GM21390 (cell line): ENCODE data around the gene ANO1.

Experiments used
- ATAC-seq: cut with Tn5 transposase; IDR thresholded peaks from one replicate; pipeline ENCODE4 v1.9.1; 2021; ENCODE audit not compliant: unreplicated experiment

The ANO1 gene

DNA sequence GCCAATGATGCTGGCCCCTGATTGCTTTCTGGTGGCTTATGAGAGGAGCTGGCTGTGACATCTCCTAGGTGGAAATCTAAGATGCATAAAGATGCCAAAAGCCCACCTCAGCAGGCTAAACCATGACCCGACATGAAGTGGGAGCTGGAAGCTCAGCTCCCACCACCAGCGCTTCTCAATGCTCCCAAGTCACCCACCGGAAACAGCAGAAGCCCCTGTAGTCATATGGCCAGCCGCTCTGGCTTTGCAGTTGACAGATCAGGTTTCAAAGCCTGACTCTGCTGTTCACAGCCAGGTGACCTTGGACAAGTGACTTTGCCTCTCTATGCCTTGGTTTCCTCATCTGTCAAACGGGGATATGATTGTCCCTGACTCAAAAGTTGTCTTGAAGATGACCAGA lies 29.1 kb upstream of the ANO1 start:
- ATAC-seq, result no peak

GRCh38 chr11:70050243-70050642 lies 27.9 kb upstream of the ANO1 start:
- no peak for ATAC-seq

DNA sequence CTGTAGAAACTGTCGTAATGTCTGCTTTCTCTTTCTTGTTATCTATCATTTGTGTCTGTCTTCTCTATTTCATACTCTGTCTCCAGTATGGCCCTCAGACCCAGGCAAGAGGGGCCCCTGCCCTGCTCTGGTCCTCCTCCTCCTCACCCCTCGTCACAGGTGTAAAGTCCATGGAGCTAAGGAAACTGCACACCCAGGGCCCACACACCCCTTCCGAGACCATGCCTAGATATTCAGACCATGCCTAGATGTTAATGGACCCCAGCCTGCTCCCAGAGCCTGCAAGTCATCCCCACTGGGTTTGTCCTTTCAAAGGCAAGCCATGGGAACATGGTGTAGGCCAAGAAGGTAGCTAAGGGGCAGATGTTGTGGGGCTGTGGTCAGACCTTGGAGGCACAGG lies 24.1 kb upstream of the ANO1 start:
- ATAC-seq, result no peak

DNA sequence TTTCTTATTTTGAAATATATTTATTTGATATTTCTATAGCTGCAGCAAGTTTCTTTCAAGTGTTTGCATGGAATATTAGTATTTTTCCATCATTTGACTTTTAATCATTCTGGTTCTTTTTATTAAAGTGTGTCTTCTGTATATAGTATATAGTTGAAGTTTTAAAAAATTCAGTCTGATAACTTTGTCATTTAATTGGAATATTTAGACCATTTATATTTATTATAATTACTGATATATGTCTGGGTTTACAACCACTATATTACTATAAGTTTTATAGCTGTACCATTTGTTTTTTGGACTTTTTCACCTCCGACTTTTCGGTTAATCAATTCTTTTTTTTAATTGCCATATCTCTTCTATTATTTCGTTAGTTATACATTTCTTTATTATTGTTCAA lies 22.7 kb upstream of the ANO1 start:
- no peak for ATAC-seq

GRCh38 chr11:70057080-70057479 lies 21.0 kb upstream of the ANO1 start:
- ATAC-seq, result no peak

- no peak for ATAC-seq
These were observed 18.1 kb upstream of the ANO1 start for GRCh38 chr11:70059971-70060370.

DNA sequence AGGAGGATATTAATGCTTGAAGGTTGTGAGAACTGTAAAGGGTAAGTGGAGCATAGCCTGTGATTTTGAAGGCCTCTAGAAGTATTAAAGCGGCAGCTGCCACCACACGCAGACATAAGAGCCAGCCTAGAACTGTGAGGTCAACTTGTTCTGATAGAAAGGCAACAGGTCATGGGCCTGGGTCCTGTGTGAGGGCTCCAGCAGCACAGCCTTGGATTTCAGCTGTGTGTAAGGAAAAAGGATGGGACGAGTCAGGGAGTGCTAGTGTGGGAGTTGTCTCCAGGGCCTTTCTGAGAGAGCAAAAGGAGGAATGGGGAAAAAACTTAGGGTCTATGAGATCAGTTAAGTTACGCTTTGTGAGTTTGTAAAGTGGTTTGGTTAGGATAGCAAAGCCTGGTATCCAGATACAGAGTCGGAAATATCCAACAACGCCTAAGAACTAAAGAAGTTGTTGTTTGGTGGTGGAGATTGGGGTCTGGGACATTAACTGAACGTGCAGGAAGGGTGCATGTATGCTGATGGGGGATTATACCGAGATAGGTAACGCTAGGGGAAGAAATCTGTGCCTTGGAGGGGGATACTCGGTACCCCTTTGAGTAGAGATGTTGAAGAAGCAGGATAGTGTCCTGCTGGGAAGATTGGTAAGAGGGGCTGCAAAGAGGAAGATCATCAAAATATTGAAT lies 17.4 kb upstream of the ANO1 start:
- ATAC-seq, result no peak

DNA sequence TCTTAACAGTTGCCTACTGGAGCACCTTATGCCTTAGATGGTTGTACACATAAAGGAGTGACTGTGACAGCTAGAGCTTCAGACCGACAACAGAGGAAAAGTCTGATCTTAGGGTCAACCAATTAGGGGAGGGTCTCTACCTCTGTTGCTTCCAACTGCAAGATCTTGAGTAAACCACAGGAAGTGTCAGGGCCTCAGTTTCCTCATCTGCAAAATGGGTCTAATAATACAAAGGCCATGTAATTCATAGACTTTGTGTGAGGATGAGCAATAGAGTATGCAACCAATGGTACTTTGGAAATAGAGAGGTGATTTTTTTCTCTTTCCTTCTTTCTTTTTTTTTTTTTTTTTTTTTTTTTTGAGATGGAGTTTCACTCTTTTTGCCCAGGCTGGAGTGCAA lies 16.4 kb upstream of the ANO1 start:
- no peak for ATAC-seq

DNA sequence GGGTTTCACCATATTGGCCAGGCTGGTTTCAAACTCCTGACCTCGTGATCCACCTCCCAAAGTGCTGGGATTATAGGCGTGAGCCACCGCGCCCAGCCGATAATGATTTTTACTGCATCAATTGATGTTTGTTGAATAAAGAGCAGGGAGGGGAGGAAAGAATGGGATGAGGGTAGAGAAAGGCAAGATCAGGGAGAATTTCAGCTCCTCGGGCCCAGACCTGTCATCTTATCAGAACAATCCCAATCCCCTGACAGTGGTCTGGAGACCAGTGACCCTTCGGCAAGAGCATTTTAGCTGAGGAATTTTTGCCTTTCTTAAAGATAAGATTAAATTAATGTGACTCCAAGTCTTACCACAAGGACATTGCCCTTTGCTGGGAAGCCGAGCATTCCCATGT lies 15.0 kb upstream of the ANO1 start:
- ATAC-seq, result no peak

DNA sequence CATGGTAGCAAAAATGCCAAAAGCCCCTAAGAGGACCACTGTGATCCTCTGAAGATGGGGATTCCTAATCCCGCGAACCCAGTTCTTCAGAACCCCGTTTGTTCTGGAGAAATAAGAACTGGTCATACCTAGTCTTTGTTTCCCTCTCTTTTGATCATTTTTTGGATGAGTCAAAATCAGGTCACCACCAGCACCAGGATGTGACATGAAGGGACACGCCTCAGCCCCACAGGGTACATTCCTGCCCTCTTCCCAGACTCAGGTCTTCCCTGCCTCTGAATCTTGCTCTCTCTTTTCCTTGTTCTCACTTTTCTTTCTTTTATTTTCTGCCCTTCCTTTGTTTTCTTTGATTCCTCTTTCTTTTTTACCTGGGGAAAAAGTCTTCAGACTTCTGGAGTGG lies 14.6 kb upstream of the ANO1 start:
- ATAC-seq, result no peak

- no peak for ATAC-seq
These were observed 13.9 kb upstream of the ANO1 start for GRCh38 chr11:70064008-70064725.

DNA sequence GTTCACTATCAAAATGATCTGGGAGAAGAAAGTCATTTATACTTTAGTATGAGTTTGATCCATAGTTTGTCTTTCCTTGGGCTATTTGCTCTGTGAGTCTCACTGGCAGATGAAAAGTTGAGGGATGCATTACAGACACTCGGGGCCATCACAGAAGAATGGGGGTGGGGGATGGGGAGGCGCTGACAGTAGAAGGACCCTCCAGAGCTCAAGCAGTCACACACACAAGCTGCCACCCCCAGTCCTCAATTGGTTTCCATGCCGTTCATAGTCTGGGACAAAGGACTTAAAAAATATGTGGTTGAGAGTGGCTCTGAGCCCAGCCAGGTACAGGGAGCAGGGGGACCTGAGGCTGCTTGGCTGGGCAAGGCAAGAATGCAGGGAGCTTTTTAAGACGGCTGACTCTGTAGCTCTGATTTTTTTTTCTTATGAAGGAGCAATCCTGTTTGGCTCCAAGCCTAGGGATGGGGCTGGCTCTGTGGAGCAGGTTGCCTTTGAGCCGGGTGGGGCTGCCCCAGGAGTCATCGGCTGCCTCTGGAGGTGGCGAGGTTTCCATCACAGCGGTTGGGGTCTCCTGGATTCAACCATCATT lies 13.3 kb upstream of the ANO1 start:
- ATAC-seq, result no peak

GRCh38 chr11:70065318-70066135 lies 12.6 kb upstream of the ANO1 start:
- ATAC-seq, result no peak

DNA sequence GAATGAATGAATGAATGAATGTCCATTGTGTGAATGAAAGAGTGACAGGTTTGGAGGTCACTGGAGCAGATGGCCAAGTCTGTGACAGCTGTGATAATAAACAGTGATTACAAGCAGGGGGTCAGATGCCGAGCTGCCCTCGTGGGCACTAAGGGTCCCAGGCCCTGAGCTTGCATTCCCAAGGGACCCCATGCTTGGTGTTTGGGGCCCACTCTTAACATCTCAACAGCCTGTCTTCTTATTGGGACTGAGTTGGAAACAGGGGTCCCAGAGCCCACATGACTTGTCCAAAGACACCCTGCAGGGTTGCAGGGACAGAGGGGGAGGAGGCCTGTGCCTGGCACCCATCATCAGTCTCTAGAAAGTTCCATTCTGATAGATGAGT lies 12.0 kb upstream of the ANO1 start:
- ATAC-seq, result no peak

DNA sequence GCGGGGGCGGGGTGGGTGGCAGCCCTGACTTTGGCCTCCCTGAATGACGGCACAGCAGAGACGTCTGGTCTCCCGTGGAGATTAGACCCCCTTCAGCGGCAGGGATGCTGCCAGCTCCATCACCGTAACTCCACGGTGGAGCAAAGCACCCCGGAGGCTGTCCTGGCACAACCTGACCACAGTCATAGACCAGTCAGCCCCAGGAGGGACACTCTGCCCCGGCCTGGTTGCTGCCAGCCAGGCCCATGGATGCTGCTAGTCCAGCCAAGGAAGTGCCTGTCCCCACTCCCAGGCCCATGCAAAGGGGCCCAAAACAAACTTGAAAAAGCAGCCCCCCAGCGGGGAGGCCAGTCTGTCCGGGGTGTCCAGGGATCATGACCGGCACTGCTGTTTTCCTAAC lies 11.5 kb upstream of the ANO1 start:
- no peak for ATAC-seq

DNA sequence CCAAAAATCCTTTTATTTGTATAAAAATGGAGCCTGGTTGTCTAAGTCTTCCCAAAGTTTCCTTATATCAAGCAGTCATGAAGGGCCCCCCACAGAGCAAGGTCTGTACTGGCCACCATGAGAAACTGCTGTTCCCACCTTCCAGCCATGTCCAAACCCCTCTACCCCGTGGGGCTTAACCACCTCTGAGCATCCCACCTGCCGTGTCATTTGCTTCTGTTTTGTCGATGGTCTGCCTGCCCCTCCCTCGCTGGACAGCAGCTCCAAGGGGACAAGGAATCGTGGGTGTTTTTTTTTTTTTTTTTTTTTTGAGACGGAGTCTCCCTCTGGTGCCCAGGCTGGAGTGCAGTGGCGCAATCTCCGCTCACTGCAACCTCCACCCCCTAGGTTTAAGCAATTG lies 11.1 kb upstream of the ANO1 start:
- ATAC-seq, result no peak

- ATAC-seq, result no peak
These were observed 10.4 kb upstream of the ANO1 start for GRCh38 chr11:70067591-70068341.

DNA sequence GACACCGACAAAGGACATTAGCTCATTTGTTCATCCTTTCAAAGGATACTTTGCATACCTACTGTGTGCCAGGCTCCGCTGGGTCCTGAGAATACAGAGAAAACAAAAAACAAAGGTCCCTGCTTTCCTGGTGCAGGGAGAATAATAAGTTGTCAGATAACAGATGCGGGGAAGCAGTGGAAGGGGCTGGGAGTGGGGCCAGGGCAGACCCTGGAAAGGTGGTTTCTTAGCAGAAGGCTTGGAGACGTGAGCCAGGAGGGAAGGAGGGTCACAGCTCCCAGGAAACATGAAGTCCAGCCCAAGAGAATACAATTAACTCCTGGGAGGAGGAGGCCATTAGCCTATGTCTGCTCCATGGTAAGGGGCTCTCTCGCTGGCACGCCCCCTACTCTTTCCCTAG lies 9.8 kb upstream of the ANO1 start:
- ATAC-seq, result no peak

- no peak for ATAC-seq
These were observed 9.2 kb upstream of the ANO1 start for GRCh38 chr11:70068950-70069349.

- no peak for ATAC-seq
These were observed 7.4 kb upstream of the ANO1 start for GRCh38 chr11:70070706-70071105.

GRCh38 chr11:70071996-70072395 lies 6.1 kb upstream of the ANO1 start:
- ATAC-seq, result no peak
